SU-DHL-6 (cell line): ENCODE measurements around the gene NR1I3.

Source experiments
- EZH2phosphoT487 ChIP-seq: fragments of 200-600 bp; sonication (generic), shearing (Covaris generic); conservative IDR thresholded peaks from 2 replicates; pipeline ENCODE4 v1.6.1; 2018; ENCODE audit warnings: mild to moderate bottlenecking, antibody characterized with exemption, low read length, moderate library complexity, mixed read lengths
- TF ChIP-seq, protein P1 (sequence below): fragments of 200-600 bp; sonication (generic); IDR thresholded peaks from one replicate; pipeline ENCODE4 v1.5.1; 2017; ENCODE audit warnings: antibody characterized with exemption, mild to moderate bottlenecking, low read length, moderate library complexity; ENCODE audit not compliant: insufficient read depth, poor library complexity, severe bottlenecking

DNA sequence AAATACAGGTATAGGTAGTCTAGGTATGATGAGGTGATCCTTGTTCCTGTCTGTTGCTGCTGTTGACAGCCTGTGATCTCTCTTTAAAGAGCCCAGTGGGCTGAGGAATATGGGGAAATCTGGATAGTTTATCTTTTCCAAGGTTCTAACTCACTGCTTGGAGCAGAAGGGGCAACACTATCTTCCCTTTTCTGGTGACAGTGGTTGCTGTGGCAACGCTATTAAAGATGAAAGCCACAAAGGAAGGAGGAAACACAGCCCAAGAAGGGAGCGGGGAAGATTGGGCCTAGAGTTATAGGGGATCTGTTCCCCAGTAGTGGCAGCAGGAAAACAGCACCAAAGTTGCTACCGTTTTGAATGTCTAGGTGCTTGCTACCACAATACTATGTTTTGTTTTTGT lies 29.3 kb upstream of the NR1I3 start:
- TF ChIP-seq, protein P1, sequence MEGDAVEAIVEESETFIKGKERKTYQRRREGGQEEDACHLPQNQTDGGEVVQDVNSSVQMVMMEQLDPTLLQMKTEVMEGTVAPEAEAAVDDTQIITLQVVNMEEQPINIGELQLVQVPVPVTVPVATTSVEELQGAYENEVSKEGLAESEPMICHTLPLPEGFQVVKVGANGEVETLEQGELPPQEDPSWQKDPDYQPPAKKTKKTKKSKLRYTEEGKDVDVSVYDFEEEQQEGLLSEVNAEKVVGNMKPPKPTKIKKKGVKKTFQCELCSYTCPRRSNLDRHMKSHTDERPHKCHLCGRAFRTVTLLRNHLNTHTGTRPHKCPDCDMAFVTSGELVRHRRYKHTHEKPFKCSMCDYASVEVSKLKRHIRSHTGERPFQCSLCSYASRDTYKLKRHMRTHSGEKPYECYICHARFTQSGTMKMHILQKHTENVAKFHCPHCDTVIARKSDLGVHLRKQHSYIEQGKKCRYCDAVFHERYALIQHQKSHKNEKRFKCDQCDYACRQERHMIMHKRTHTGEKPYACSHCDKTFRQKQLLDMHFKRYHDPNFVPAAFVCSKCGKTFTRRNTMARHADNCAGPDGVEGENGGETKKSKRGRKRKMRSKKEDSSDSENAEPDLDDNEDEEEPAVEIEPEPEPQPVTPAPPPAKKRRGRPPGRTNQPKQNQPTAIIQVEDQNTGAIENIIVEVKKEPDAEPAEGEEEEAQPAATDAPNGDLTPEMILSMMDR = no peak
- no peak for TF ChIP-seq EZH2phosphoT487
